Bronchus fibroblast of lung (primary cell): ENCODE data around the gene SCIN. TPM values are rescaled to one million over a fixed set of nuclear protein-coding genes. Genes with fewer than 3 reads are reported as not detected.

Source experiments
- total RNA-seq: library from RNA; depleted of rRNA; stranded (reverse); fragments of >200 nt; gene quantifications from 2 replicates; pipeline ENCODE4 v1.2.3, GENCODE V29; 2015

SCIN gene
- not detected in 2 replicates for total RNA-seq

GRCh38 chr7:12570534-12571461 lies at the start of gene SCIN:
TSS of gene SCIN (plus strand) at chr7:12570720. CDS start at chr7:12570787, 67 bp downstream.

DNA sequence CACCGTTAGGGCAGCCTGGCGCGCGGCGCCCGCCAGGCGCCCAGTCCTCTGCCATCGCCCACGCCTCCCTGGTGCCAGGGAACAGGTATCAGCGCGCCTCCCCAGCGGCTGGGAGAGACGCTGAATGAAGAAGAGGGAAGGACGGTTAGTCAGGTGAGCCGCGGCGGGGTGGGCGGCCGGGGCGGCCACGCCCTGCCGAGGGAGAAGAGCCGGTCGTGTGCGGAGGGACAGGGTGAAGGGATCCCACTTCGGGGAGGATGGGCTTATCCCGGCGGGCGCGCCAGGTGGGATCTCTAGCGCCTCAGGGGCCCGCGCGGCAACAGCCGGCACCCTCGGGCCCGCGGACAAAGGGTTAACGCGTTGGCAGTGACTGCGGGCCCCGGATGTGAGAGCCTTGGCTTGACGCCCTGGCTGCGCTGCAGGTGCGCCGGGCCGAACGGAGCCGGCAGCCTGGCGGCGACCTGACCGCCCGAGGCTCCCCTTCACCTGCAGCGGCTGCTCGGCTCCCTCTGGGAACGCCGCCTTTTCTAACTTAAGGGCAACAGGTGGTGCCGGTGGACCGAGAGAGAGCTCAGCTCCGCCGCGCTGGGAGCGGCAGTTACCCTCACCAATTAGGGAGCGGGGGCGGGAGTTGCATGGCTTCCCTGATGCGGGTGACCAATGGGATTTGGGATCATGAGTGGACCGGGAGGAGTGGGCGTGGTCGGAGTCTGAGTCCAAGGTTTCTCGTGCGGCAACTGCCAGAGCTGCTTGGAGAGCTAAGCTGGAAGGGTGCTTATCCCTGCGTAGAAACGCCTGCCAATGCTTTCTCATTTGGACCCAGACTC lies 116.6 kb downstream of the SCIN start, which contains the start of gene ARL4A:
Gene ARL4A (plus strand): TSS at position 743 of the 827 bp plus-strand sequence. CDS start 622 bp downstream, outside the sequence.

Other genes starting within 250 kb of the SCIN start
- 0.15 and 0.17 TPM in 2 replicates for gene VWDE, start 166.9 kb upstream of the SCIN start, total RNA-seq
- 23.3 and 34.8 TPM in 2 replicates for gene ARL4A, start 116.9 kb downstream of the SCIN start, total RNA-seq